GM19099 (cell line): ENCODE results near the gene ZC3H10.

ENCODE experiments used
- POLR2A ChIP-seq: IDR thresholded peaks from 3 replicates; pipeline ENCODE4 v1.6.1; 2011; ENCODE audit warnings: low read depth; ENCODE audit not compliant: insufficient read length; ENCODE audit errors: extremely low read depth

Gene ZC3H10

DNA sequence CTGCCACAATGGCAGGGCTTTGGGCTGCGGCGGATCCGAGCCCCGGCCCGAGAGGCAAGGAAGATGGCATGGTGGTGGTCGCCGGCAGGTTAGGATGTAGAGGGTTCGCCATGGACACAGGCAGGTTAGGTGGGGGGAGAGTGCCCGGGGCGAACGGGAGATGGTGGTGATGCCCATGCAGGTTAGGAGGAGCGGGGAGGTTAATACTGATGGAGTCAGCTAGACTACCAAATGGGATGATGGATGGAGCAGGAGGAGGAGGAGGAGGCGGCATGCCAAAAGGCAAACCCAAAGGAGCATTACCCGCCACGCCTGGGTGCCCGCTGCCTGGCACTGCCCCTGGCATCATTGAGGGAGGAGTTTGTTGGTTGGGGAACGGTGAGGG lies 46.3 kb downstream of the ZC3H10 start:
- TF ChIP-seq POLR2A = no peak

DNA sequence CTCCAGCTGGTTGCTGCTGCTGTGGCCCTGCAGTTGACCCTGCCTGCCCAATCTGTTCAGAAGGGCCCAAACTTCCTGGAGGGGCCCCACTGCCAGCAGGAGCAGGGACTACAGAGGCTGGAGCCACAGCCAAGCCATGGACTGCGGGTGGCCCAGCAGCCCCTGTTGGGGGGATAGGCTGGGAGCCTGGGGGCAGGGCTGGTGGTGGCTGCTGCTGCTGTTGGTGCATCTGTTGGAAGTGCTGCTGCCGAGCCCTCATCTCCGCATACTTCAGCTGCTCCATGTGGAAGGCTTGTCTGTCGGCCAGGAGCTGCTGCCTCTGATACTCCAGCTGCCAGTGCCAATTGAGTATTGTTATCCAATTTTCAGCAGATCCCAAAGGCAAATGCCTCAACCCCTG lies 47.3 kb downstream of the ZC3H10 start:
- no peak for TF ChIP-seq POLR2A

GRCh38 chr12:56169229-56169759 lies 51.2 kb downstream of the ZC3H10 start:
- no peak for TF ChIP-seq POLR2A

DNA sequence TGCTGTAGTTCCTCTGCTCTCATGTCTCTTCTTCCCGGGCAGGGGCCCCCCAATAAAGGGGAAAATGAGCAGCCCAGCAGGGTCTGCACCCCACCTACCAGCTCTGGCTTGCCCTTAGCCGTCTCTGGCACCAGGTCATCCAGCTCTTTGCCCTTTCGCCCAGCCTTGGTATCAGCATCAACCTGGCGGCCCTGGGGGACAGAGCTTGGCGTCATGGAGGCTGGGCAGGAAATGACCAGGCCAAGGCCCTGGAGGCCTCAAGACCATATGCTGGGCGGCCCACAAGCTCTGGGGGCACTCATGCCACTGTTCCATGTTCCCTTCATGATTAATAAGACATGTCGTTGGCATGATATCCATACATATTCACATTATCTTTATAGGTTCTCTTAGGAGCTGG lies 54.8 kb downstream of the ZC3H10 start:
- no peak for TF ChIP-seq POLR2A
